ENCODE measurements around the gene GNAL. TPM values are rescaled to one million over a fixed set of nuclear protein-coding genes. Genes with fewer than 3 reads are reported as not detected.

The GNAL gene
- total RNA-seq, 1 experiment from 2014 or later: 0.15 TPM

- no peak overlapping the region for H3K4me2 ChIP-seq (ENCODE audit: low read length)
- TF ChIP-seq EZH2 (IDR thresholded peaks at IDR 0.05; ENCODE audit: low read length, unreplicated experiment) (no peak), EZH2phosphoT487 (IDR thresholded peaks at IDR 0.05; ENCODE audit: borderline replicate concordance, low read length) (no peak), CTCF (conservative IDR thresholded peaks at IDR 0.05; ENCODE audit: low read depth, low read length) (no peak)
- CTCF ChIA-PET: no interaction called here
- H3K36me3 ChIP-seq (ENCODE audit: low read depth, low read length): no peaks in the 10 kb centered on the region
- ATAC-seq (no peak), DNase-seq (no peak)
- no peaks in the 10 kb centered on the region for H3F3A ChIP-seq (ENCODE audit: low read length, unreplicated experiment)
- no peak overlapping the region for H3K27ac ChIP-seq (ENCODE audit: low read length)
- H3K79me2 ChIP-seq (ENCODE audit: low read length): no peaks in the 10 kb centered on the region
- H3K9ac ChIP-seq (ENCODE audit: low read length): no peak overlapping the region
- H3K9me3 ChIP-seq (ENCODE audit: low read length): no peaks in the 10 kb centered on the region
- no peaks in the 10 kb centered on the region for H4K20me1 ChIP-seq (ENCODE audit: low read length)
- BruUV-seq (replicated peaks): no TSS peak
- intact Hi-C loops (cut with micrococcal nuclease): no loop called here
- H3K9me2 ChIP-seq (replicated peaks; ENCODE audit: low read length): no peaks in the 10 kb centered on the region
- no peak overlapping the region for H3K4me3 ChIP-seq (ENCODE audit: low read length)
- H2AFZ ChIP-seq (ENCODE audit: low read length): no peak overlapping the region
- POLR2A ChIA-PET (ENCODE audit: unreplicated experiment): no interaction called here
- no peaks in the 10 kb centered on the region for H3K27me3 ChIP-seq (ENCODE audit: low read length)
- H3K4me1 ChIP-seq (ENCODE audit: insufficient read depth, low read length): no peaks in the 10 kb centered on the region
Observed at GRCh38 chr18:11828786-11829432, 139.8 kb downstream of the GNAL start.

GRCh38 chr18:11830585-11830984 is 141.5 kb downstream of the GNAL start:
- Histone ChIP-seq H3K79me2 (ENCODE audit: low read length) (no peaks in the 10 kb centered on the region), H3K27ac (ENCODE audit: low read length) (no peak overlapping the region), H3K4me1 (ENCODE audit: insufficient read depth, low read length) (no peaks in the 10 kb centered on the region), H3F3A (ENCODE audit: low read length, unreplicated experiment) (no peaks in the 10 kb centered on the region), H3K27me3 (ENCODE audit: low read length) (no peaks in the 10 kb centered on the region), H4K20me1 (ENCODE audit: low read length) (no peaks in the 10 kb centered on the region), H3K9ac (ENCODE audit: low read length) (no peak overlapping the region), H3K9me3 (ENCODE audit: low read length) (no peaks in the 10 kb centered on the region), H3K9me2 (replicated peaks; ENCODE audit: low read length) (no peaks in the 10 kb centered on the region), H2AFZ (ENCODE audit: low read length) (no peak overlapping the region), H3K4me3 (ENCODE audit: low read length) (no peak overlapping the region), H3K4me2 (ENCODE audit: low read length) (no peak overlapping the region), H3K36me3 (ENCODE audit: low read depth, low read length) (no peaks in the 10 kb centered on the region)
- no peak for DNase-seq
- POLR2A ChIA-PET (ENCODE audit: unreplicated experiment): no interaction called here
- no TSS peak for BruUV-seq (replicated peaks)
- no peak for ATAC-seq
- intact Hi-C loops (cut with micrococcal nuclease): no loop called here
- CTCF ChIA-PET: interaction anchor here (0.6 kb wide), 1 partner anchor 220 kb away, joined by 3 read pairs; no protein-coding TSS in a partner anchor
- no peak for TF ChIP-seq CTCF (conservative IDR thresholded peaks at IDR 0.05; ENCODE audit: low read depth, low read length)
- no peak for TF ChIP-seq EZH2phosphoT487 (IDR thresholded peaks at IDR 0.05; ENCODE audit: borderline replicate concordance, low read length)
- TF ChIP-seq EZH2 (IDR thresholded peaks at IDR 0.05; ENCODE audit: low read length, unreplicated experiment): no peak

GRCh38 chr18:11831921-11832320 is 142.9 kb downstream of the GNAL start:
- no peak overlapping the region for H3K27ac ChIP-seq (ENCODE audit: low read length)
- H3K79me2 ChIP-seq (ENCODE audit: low read length): no peaks in the 10 kb centered on the region
- H3K9me2 ChIP-seq (replicated peaks; ENCODE audit: low read length): no peaks in the 10 kb centered on the region
- DNase-seq: no peak
- TF ChIP-seq EZH2 (IDR thresholded peaks at IDR 0.05; ENCODE audit: low read length, unreplicated experiment): no peak
- no peak for TF ChIP-seq CTCF (conservative IDR thresholded peaks at IDR 0.05; ENCODE audit: low read depth, low read length)
- no peak for TF ChIP-seq EZH2phosphoT487 (IDR thresholded peaks at IDR 0.05; ENCODE audit: borderline replicate concordance, low read length)
- H3K27me3 ChIP-seq (ENCODE audit: low read length): no peaks in the 10 kb centered on the region
- H3K4me1 ChIP-seq (ENCODE audit: insufficient read depth, low read length): no peaks in the 10 kb centered on the region
- H3K4me3 ChIP-seq (ENCODE audit: low read length): no peak overlapping the region
- H3K9ac ChIP-seq (ENCODE audit: low read length): no peak overlapping the region
- ChIA-PET CTCF (no interaction called here), POLR2A (ENCODE audit: unreplicated experiment) (no interaction called here)
- no peaks in the 10 kb centered on the region for H3F3A ChIP-seq (ENCODE audit: low read length, unreplicated experiment)
- H3K9me3 ChIP-seq (ENCODE audit: low read length): no peaks in the 10 kb centered on the region
- no peaks in the 10 kb centered on the region for H3K36me3 ChIP-seq (ENCODE audit: low read depth, low read length)
- no peak overlapping the region for H2AFZ ChIP-seq (ENCODE audit: low read length)
- H4K20me1 ChIP-seq (ENCODE audit: low read length): no peaks in the 10 kb centered on the region
- intact Hi-C loops (cut with micrococcal nuclease): no loop called here
- no peak overlapping the region for H3K4me2 ChIP-seq (ENCODE audit: low read length)
- ATAC-seq: no peak
- no TSS peak for BruUV-seq (replicated peaks)
